ENCODE results near the gene RFC5. TPM values are rescaled to one million over a fixed set of nuclear protein-coding genes. Genes with fewer than 3 reads are reported as not detected.
A peak's percentile ranks its signal among the peaks of the same experiment; 100 is the strongest.

RFC5 gene
- total and polyA plus RNA-seq, 2 of the 13 experiments (the other 11 are each of a cell fraction or from before 2014, with no cell fraction given): 16.8 to 51.4 TPM

DNA sequence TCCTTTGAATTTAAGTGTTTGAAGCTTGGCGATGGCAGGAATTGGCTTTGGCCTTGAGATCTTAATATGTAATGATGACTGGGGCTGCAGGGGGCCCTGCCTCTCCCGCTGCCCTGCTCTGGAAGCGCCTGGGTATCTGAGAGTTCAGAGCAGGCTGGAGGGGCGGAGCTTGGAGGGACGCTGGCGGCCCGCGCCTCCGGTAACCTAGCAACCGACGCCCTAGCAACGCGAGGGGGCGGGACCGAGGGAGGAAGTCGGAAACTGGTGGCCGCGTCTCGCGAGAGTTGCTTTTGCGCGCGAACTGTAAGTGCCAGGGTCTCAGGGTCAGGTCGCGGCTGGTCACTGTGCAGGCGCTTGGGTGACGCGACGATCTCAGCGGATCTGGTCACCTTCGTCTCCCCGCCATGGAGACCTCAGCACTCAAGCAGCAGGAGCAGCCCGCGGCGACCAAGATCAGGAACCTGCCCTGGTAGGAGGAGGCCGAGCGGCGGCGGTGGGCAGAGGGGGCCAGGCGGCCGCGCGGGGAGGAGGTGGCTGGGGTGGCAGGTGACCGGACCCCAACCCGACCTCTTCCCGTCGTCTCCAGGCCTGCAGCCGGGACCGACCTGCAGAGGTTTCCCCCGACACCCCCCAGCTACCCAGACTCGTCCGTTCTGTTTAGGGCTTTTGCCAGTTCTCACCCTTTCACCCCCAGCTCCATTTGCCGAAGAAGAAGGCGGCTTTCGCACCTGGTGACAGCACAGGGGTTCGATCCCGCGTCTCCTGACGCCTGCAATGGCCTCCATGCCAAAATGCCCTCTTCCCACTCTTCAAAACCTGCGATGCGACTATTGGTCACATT is at the start of gene RFC5 (continued):
- TF ChIP-seq, protein P1, sequence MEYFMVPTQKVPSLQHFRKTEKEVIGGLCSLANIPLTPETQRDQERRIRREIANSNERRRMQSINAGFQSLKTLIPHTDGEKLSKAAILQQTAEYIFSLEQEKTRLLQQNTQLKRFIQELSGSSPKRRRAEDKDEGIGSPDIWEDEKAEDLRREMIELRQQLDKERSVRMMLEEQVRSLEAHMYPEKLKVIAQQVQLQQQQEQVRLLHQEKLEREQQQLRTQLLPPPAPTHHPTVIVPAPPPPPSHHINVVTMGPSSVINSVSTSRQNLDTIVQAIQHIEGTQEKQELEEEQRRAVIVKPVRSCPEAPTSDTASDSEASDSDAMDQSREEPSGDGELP (IDR thresholded peaks at IDR 0.05; ENCODE audit: borderline replicate concordance, low read depth): peak; percentile 57; the same call in 1 of the 2 replicates
- TF ChIP-seq MEIS1 (CRISPR knock-in tag; IDR thresholded peaks at IDR 0.05; ENCODE audit: borderline replicate concordance): peak; percentile 35; the same call in 1 of the 2 replicates
- TF ChIP-seq XBP1 (CRISPR knock-in tag; IDR thresholded peaks at IDR 0.05): no peak
- no peak for TF ChIP-seq SMARCC2 (IDR thresholded peaks at IDR 0.05)
- TF ChIP-seq POLR2AphosphoS5 (IDR thresholded peaks at IDR 0.05; ENCODE audit: low read depth, low read length): peak; percentile 87
- no peak for TF ChIP-seq ZNF674 (CRISPR knock-in tag; IDR thresholded peaks at IDR 0.05; ENCODE audit: low read depth)
- no peak; the same call in 1 of the 2 replicates for TF ChIP-seq MTA1 (CRISPR knock-in tag; IDR thresholded peaks at IDR 0.05; ENCODE audit: borderline replicate concordance)
- no peak for TF ChIP-seq ATM (IDR thresholded peaks at IDR 0.05; ENCODE audit: borderline replicate concordance)
- TF ChIP-seq ZNF441 (CRISPR knock-in tag; IDR thresholded peaks at IDR 0.05; ENCODE audit: borderline replicate concordance): no peak
- no peak for TF ChIP-seq NFYC (CRISPR knock-in tag; IDR thresholded peaks at IDR 0.05)
- TF ChIP-seq SIN3B (IDR thresholded peaks at IDR 0.05; ENCODE audit: low read length): peak; percentile 87
- TF ChIP-seq TEAD2 (CRISPR knock-in tag; IDR thresholded peaks at IDR 0.05): 0 out of 2 replicates have a peak, but pooled peaks have one; percentile 40
- peak; percentile 81; the same call in 1 of the 2 replicates for TF ChIP-seq KDM2A (CRISPR knock-in tag; IDR thresholded peaks at IDR 0.05; ENCODE audit: borderline replicate concordance, low read depth)
- no peak for TF ChIP-seq RFXANK (CRISPR knock-in tag; IDR thresholded peaks at IDR 0.05)
- no peak for TF ChIP-seq REXO4 (CRISPR knock-in tag; IDR thresholded peaks at IDR 0.05; ENCODE audit: borderline replicate concordance)
- TF ChIP-seq RBM39 (IDR thresholded peaks at IDR 0.05; ENCODE audit: low read depth, low read length, poor library complexity, severe bottlenecking): peak; percentile 50
- TF ChIP-seq MYNN (CRISPR knock-in tag; IDR thresholded peaks at IDR 0.05; ENCODE audit: low read depth): 0 out of 2 replicates have a peak, but pooled peaks have one; percentile 48
- peak; percentile 97 for TF ChIP-seq GABPB1 (CRISPR knock-in tag; IDR thresholded peaks at IDR 0.05)
- TF ChIP-seq FOSL2 (CRISPR knock-in tag; IDR thresholded peaks at IDR 0.05): peak; percentile 32; the same call in 1 of the 2 replicates
- no peak for TF ChIP-seq FOSL1 (CRISPR knock-in tag; IDR thresholded peaks at IDR 0.05; ENCODE audit: borderline replicate concordance)
- no peak for TF ChIP-seq SSRP1 (CRISPR knock-in tag; IDR thresholded peaks at IDR 0.05)
- TF ChIP-seq, protein P2, sequence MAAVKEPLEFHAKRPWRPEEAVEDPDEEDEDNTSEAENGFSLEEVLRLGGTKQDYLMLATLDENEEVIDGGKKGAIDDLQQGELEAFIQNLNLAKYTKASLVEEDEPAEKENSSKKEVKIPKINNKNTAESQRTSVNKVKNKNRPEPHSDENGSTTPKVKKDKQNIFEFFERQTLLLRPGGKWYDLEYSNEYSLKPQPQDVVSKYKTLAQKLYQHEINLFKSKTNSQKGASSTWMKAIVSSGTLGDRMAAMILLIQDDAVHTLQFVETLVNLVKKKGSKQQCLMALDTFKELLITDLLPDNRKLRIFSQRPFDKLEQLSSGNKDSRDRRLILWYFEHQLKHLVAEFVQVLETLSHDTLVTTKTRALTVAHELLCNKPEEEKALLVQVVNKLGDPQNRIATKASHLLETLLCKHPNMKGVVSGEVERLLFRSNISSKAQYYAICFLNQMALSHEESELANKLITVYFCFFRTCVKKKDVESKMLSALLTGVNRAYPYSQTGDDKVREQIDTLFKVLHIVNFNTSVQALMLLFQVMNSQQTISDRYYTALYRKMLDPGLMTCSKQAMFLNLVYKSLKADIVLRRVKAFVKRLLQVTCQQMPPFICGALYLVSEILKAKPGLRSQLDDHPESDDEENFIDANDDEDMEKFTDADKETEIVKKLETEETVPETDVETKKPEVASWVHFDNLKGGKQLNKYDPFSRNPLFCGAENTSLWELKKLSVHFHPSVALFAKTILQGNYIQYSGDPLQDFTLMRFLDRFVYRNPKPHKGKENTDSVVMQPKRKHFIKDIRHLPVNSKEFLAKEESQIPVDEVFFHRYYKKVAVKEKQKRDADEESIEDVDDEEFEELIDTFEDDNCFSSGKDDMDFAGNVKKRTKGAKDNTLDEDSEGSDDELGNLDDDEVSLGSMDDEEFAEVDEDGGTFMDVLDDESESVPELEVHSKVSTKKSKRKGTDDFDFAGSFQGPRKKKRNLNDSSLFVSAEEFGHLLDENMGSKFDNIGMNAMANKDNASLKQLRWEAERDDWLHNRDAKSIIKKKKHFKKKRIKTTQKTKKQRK (IDR thresholded peaks at IDR 0.05; ENCODE audit: low read length): no peak
- TF ChIP-seq, protein P3, sequence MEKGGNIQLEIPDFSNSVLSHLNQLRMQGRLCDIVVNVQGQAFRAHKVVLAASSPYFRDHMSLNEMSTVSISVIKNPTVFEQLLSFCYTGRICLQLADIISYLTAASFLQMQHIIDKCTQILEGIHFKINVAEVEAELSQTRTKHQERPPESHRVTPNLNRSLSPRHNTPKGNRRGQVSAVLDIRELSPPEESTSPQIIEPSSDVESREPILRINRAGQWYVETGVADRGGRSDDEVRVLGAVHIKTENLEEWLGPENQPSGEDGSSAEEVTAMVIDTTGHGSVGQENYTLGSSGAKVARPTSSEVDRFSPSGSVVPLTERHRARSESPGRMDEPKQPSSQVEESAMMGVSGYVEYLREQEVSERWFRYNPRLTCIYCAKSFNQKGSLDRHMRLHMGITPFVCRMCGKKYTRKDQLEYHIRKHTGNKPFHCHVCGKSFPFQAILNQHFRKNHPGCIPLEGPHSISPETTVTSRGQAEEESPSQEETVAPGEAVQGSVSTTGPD (CRISPR knock-in tag; IDR thresholded peaks at IDR 0.05): no peak
- no peak for TF ChIP-seq HNRNPK (IDR thresholded peaks at IDR 0.05; ENCODE audit: low read depth, low read length, poor library complexity, severe bottlenecking)
